Fibroblast of mammary gland (primary cell): ENCODE data around the gene DTNB.

ENCODE experiments used
- DNase-seq: peaks from one replicate; pipeline ENCODE4 v3.0.0-alpha.2; 2010; ENCODE audit warnings: low read depth
- H3K4me3 ChIP-seq: 2 replicates; pipeline ENCODE4 v1.5.1; 2011; ENCODE audit warnings: low read depth, mild to moderate bottlenecking, low read length, moderate library complexity; ENCODE audit not compliant: control insufficient read depth
- CTCF ChIP-seq: conservative IDR thresholded peaks from 2 replicates; pipeline ENCODE4 v1.5.1; 2011; ENCODE audit warnings: low read depth, low read length, inconsistent platforms; ENCODE audit not compliant: control insufficient read depth, insufficient read depth

Gene DTNB

GRCh38 chr2:25521665-25522387 lies 151.6 kb downstream of the DTNB start:
- peak; percentile 84 for DNase-seq
- peak; percentile 88 for TF ChIP-seq CTCF
- peak overlapping the region; percentile 38 for H3K4me3 ChIP-seq

GRCh38 chr2:25521126-25521525 lies 152.3 kb downstream of the DTNB start:
- TF ChIP-seq CTCF, result no peak
- DNase-seq, result peak; percentile 17
- no peak overlapping the region for H3K4me3 ChIP-seq

GRCh38 chr2:25517701-25518100 lies 155.7 kb downstream of the DTNB start:
- DNase-seq, result no peak
- TF ChIP-seq CTCF, result no peak
- no peak overlapping the region for H3K4me3 ChIP-seq

- no peak for DNase-seq
- no peak for TF ChIP-seq CTCF
- H3K4me3 ChIP-seq, result no peak overlapping the region
Measured at GRCh38 chr2:25514043-25514637, 159.2 kb downstream of the DTNB start.

- no peak overlapping the region for H3K4me3 ChIP-seq
- TF ChIP-seq CTCF, result no peak
- DNase-seq, result no peak
Measured at GRCh38 chr2:25512707-25513106, 160.7 kb downstream of the DTNB start.

GRCh38 chr2:25506226-25506625 lies 167.2 kb downstream of the DTNB start:
- no peak overlapping the region for H3K4me3 ChIP-seq
- TF ChIP-seq CTCF, result no peak
- no peak for DNase-seq
